Activated CD4-positive, alpha-beta T cell treated with anti-CD3 and anti-CD28 coated beads, Interleukin-2, amount 10 ng/mL, durations not matched to agents 7 days and 5 days (primary cell): ENCODE data around the gene GDNF. TPM values are rescaled to one million over a fixed set of nuclear protein-coding genes. Genes with fewer than 3 reads are reported as not detected.

Source experiments
- CTCF ChIA-PET: fragments of 350-600 bp; sonication (Branson Sonifier 250); formaldehyde crosslinking; loops from one replicate; lab custom pipeline; 2021; ENCODE audit warnings: antibody characterized with exemption; lab: Charles Lee
- POLR2A ChIA-PET: fragments of 350-600 bp; sonication (Branson Sonifier 250); formaldehyde crosslinking; loops from one replicate; lab custom pipeline; 2021; ENCODE audit warnings: antibody characterized with exemption; lab: Charles Lee
- DNase-seq: peaks from one replicate; pipeline ENCODE4 v3.0.0-alpha.2; 2020
- H3K27ac Mint-ChIP-seq: one replicate; pipeline ENCODE4 v1.8.0; 2021; ENCODE audit warnings: mild to moderate bottlenecking, moderate library complexity, mixed read lengths
- H3K27me3 Mint-ChIP-seq: one replicate; pipeline ENCODE4 v1.8.0; 2021; ENCODE audit warnings: mixed read lengths
- H3K36me3 Mint-ChIP-seq: one replicate; pipeline ENCODE4 v1.8.0; 2021; ENCODE audit warnings: low read depth, mixed read lengths
- H3K4me1 Mint-ChIP-seq: one replicate; pipeline ENCODE4 v1.8.0; 2021; ENCODE audit warnings: mixed read lengths
- H3K4me3 Mint-ChIP-seq: one replicate; pipeline ENCODE4 v1.8.0; 2021; ENCODE audit warnings: mild to moderate bottlenecking, moderate library complexity, mixed read lengths
- H3K9me3 Mint-ChIP-seq: one replicate; pipeline ENCODE4 v1.8.0; 2021; ENCODE audit warnings: mixed read lengths
- total RNA-seq, 2 experiments: library from RNA; stranded (reverse); gene quantifications; one replicate each; pipeline ENCODE4 v1.2.3, GENCODE V29; 2021

GDNF gene
- total RNA-seq, 2 experiments from 2014 or later: not detected

DNA sequence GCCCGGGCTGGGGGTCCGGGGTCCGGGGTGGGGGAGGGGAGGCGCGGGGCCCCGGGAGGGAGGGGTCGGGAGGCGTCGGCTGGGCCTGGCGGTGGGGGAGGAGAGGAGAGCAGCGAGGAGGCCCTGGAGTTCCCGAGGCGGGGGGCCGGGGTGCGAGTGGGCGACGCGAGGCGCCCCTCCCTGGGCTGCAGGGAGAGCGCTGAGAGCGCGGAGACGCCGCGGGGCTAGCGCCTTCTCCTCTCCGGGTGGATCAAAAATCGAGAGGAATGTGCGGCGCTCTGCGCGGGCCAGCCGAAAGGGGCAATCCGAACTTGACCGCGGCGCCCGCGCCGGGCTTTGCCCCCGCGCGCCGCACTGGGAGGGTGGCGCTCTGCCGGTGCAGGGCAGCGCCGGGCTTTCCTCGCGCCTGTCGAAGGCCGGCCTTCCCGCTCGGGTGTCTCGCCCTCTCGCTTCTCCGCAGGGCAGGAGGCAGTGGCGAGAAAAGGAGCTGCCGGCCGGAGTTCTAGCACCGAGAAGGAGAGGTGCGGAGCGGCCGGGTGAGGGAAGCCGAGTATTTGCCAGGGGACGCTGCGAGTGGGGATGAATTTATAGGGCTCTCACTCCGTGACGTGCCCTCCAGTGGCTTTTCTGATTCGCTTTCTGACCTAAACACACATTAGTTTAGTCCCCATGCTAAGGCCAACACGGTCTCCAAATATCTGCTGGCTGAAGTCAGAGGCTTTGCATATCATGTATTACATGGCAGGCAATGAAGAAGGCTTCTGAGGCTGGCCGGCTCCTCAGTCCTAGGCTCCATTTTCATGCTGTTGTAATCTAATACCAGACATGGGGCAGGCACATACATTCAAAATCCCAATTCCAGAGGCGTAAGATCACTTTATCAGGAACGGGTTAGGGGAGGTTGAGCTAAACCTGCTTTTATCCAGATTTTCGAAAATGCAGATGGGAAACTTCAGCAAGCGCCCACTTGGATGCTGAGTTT lies 503 bp upstream of the GDNF start:
- peaks cover 84% of the 10 kb centered on the region for H3K27me3 Mint-ChIP-seq
- DNase-seq: no peak
- no peaks in the 10 kb centered on the region for H3K9me3 Mint-ChIP-seq
- ChIA-PET CTCF (interaction anchor here (1.3 kb wide), 1 partner anchor 15 kb away, joined by 3 read pairs; no protein-coding TSS in a partner anchor), POLR2A (no interaction called here)
- H3K27ac Mint-ChIP-seq: no peak overlapping the region
- no peaks in the 10 kb centered on the region for H3K36me3 Mint-ChIP-seq
- no peak overlapping the region for H3K4me3 Mint-ChIP-seq
- peaks cover 24% of the 10 kb centered on the region for H3K4me1 Mint-ChIP-seq

DNA sequence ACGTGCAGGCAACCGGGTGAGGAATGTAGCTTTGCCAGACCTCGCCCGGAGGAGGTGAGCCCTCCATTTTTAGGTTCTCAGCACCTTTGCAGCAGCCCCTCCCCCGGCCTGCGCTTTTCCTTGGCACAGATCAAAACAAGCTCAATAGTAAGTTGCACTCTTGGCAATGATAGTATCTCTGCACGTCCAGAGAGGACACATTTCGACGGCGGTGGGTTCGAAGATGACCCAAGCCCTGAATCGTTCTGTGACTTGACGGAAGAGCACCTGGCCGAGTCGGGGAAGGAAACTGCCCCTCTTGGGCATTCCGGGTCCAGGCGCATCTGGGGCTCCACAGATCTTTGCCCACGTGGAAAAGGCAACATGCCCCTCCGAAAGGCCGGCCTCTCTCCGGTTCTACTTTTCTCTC lies 904 bp downstream of the GDNF start:
- no peak for DNase-seq
- H3K27me3 Mint-ChIP-seq: peaks cover 82% of the 10 kb centered on the region
- no peak overlapping the region for H3K4me3 Mint-ChIP-seq
- H3K36me3 Mint-ChIP-seq: no peaks in the 10 kb centered on the region
- peak overlapping the region; percentile 41 for H3K27ac Mint-ChIP-seq
- H3K4me1 Mint-ChIP-seq: peaks cover 28% of the 10 kb centered on the region
- CTCF ChIA-PET: interaction anchor here (1.1 kb wide), 1 partner anchor 9 kb away, joined by 3 read pairs; no protein-coding TSS in a partner anchor
- POLR2A ChIA-PET: no interaction called here
- H3K9me3 Mint-ChIP-seq: no peaks in the 10 kb centered on the region

DNA sequence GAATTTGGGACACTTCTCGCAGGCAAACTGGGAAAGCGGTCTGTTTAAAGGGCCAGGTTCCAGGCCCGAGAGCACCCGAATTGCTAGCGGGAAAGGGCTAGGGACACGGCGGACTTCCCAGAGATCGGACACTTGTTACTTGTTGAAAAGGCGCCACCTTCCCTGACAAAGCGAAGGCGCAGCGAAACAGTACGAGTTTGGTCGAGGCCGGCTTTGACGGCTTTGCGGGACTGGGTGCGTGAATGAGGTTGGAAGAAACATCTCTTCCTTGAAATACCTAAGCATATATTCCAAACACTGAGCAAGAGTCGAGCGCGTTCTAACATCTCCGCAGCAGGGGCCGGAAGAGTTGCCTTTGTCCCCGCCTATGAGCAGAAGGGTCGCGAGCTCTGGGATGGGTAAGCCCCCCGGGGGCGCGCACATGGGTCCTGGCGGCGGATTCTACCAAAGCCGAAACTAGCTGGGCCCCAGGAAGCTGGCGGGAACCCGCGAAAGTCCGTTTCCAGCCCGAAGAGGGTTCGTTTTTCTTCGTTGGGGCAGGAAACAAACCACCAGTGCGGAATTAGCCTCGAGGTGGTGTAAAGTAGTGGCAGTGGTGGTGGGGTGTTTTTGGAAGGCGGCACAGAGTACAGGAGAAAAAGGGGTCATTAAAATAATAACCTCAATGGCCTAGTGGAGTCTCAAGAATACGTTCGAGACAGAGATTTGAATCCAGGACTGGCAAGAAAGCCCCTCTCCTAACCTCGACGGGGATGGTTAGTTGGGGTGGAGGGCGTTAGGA lies 1.5 kb downstream of the GDNF start:
- peaks cover 82% of the 10 kb centered on the region for H3K27me3 Mint-ChIP-seq
- H3K4me3 Mint-ChIP-seq: peak overlapping the region; percentile 51
- POLR2A ChIA-PET: no interaction called here
- H3K27ac Mint-ChIP-seq: no peak overlapping the region
- H3K4me1 Mint-ChIP-seq: peaks cover 28% of the 10 kb centered on the region
- DNase-seq: no peak
- no peaks in the 10 kb centered on the region for H3K9me3 Mint-ChIP-seq
- CTCF ChIA-PET: interaction anchor here (1.1 to 2.0 kb wide), 2 partner anchors 9 to 354 kb away, joined by 3 to 11 read pairs; no protein-coding TSS in a partner anchor
- no peaks in the 10 kb centered on the region for H3K36me3 Mint-ChIP-seq

DNA sequence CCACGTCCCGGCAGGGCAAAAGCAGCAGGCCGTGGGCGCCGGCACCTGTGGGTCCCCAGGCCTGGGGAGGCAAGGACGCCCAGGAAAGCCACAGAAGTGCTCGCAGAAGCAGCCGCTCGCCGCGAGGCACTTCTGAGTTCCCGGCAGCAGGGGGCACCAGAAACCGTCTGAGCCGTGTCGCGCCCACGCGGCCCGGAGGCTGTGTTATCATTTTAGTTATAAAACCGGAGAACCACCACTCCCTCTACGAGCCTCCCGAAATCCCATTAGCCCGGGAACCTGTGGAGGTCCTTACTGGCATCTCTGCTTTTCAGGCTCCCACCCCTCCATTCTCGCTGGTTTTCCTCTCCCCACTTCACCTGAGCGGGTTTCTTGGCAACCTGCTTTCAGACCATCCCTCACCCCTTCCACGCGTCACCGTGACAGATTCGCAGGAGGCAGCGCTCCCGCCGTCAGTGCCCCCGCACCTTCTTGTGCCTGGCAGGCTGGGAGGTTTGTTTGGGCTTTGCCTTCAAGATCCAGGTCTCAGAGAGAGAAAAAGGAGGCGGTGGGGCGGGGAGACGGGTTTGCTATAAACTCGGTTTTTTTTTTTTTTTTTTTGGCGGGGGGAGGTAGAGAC lies 2.3 kb downstream of the GDNF start:
- POLR2A ChIA-PET: no interaction called here
- Mint-ChIP-seq H3K27ac (no peak overlapping the region), H3K9me3 (no peaks in the 10 kb centered on the region), H3K36me3 (no peaks in the 10 kb centered on the region), H3K4me3 (peak overlapping the region; percentile 40), H3K27me3 (peaks cover 88% of the 10 kb centered on the region), H3K4me1 (peaks cover 28% of the 10 kb centered on the region)
- peak; percentile 63 for DNase-seq
- CTCF ChIA-PET: interaction anchor here (0.9 to 2.0 kb wide), 2 partner anchors 20 to 355 kb away, joined by 3 to 11 read pairs; no protein-coding TSS in a partner anchor

DNA sequence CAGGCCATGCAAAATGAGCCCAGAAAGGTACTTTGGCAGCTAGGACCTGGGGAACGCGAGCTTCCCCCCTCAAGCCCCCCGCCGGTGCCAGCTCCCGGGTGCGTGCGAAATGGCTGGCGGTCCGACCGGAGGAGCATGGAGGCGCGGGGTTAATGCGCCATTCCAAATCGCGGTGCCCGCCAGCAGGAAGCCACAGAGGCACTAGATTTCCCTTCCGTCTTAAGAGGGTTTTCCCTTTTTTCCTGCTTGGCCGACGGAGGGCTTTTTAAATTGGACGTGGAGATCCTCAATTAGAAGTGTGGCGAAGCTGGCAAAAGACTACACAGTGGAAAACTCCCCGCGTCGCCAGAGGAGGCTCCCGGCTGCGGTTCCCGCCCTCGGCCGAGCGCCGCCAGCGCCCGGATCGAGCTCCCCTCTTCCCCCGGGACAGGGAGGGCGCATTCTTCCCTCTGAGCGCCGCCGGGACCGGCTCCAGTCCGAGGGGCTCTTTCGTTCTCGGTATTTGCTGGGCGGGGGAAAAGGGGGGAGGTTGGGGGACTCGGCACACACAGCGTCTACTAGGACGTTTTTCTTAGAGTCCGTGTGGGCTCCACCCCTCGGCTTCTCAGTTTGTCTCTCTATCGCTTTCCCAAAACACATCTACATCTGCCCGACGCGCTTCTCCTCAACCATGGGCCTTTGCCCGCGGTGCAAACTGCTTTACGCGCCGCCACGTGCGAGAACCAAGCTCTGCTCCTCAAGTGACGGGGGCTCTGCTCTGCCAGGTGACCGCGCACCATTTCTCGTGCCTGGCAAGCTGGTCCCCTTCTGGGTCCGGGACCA lies 3.0 kb downstream of the GDNF start:
- ChIA-PET POLR2A (no interaction called here), CTCF (interaction anchor here (0.9 to 2.0 kb wide), 2 partner anchors 20 to 355 kb away, joined by 3 to 11 read pairs; no protein-coding TSS in a partner anchor)
- Mint-ChIP-seq H3K27ac (no peak overlapping the region), H3K36me3 (no peaks in the 10 kb centered on the region), H3K4me3 (peak overlapping the region; percentile 40), H3K4me1 (peaks cover 28% of the 10 kb centered on the region), H3K9me3 (no peaks in the 10 kb centered on the region), H3K27me3 (peaks cover 87% of the 10 kb centered on the region)
- DNase-seq: no peak

DNA sequence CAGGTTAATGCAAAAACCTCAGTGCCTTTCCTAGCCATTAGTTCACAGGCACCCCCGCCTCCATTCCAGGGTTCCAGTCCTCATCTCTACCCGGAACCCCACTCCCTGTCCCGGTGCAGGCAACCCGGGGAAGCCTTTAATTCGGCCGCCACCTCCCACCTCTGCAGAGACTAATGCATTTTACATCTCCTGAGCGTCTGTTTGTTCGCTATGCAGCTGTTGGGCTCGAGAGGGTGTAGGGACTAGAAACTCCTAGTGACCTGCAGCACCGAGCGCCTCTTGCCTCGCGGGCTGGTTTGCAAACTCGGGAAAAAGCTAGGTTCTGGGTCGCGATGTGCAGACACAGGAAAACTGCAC lies 3.6 kb downstream of the GDNF start:
- H3K36me3 Mint-ChIP-seq: no peaks in the 10 kb centered on the region
- CTCF ChIA-PET: interaction anchor here (2.0 kb wide), 1 partner anchor 356 kb away, joined by 11 read pairs; no protein-coding TSS in a partner anchor
- peaks cover 86% of the 10 kb centered on the region for H3K27me3 Mint-ChIP-seq
- H3K27ac Mint-ChIP-seq: peak overlapping the region; percentile 36
- H3K4me1 Mint-ChIP-seq: peaks cover 28% of the 10 kb centered on the region
- no peak for DNase-seq
- POLR2A ChIA-PET: no interaction called here
- no peak overlapping the region for H3K4me3 Mint-ChIP-seq
- H3K9me3 Mint-ChIP-seq: no peaks in the 10 kb centered on the region

DNA sequence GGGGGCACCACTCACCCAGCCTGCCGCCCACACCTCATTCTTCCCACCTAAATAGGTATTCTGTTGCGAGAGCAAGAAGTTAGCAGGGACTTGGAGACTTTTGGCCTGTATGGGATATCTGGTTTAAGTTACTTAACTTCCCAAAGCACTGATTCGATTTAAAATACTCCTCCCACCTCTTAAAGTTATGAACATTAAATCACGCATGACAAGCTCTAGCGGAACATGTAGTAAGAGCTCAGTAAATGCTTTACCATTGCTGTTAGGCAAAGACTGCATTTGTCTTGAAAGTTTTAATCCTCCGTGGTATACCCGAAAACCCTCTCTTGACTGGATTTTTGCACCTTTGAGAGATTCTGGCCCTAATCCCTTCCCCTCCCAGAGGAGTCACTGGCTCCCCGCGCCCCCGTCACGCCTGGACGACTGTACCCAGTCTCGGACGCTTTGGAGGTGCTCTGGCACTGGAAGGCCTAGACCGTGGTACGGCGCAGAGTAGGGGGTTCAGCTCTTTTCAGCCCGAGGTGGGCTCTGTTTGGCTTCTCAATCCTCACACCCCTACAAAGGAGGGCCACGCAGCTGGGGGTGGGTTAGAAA lies 4.4 kb downstream of the GDNF start:
- no peaks in the 10 kb centered on the region for H3K36me3 Mint-ChIP-seq
- ChIA-PET POLR2A (no interaction called here), CTCF (no interaction called here)
- H3K4me3 Mint-ChIP-seq: no peak overlapping the region
- no peak overlapping the region for H3K27ac Mint-ChIP-seq
- peaks cover 28% of the 10 kb centered on the region for H3K4me1 Mint-ChIP-seq
- H3K9me3 Mint-ChIP-seq: no peaks in the 10 kb centered on the region
- no peak for DNase-seq
- H3K27me3 Mint-ChIP-seq: peaks cover 82% of the 10 kb centered on the region

DNA sequence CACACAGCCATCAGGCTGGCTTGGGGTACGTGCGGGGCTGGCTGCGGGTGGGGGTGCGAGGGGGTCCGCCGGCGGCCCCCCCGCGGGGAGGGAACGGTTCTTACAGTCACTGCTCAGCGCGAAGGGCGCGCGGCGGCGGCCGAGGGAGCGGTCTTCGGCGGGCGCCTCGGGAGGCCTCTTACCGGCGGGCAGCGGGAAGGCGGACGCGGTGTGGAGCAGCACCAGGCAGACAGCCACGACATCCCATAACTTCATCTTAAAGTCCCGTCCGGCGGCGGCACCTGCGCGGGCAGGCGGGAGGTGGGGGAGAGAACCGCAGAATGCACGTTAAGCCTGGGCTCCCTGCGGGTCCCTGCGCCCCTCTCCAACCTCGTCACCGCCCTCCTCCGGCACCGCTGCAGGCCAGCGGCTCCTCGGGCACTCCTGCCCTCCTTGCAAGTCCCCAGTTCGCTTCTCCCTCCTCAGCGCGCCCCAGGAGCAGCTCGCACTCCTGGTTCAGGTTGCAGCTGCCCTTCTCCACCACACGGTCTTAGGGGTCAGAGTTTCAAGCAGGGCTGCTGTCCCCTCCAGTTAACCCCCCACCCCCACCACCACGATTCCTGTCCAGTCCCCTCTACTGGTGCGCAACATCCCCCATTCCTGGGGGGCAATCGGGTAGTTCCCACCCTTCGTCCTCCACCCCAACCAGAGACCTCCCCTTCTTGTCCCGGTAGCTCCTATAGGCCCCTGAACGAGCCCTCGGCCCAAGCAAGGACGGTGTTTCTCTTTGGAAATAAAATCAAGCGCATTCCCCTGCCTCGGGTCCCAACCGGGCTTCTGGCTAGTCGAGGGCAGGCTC lies 5.1 kb downstream of the GDNF start:
- H3K4me1 Mint-ChIP-seq: peaks cover 28% of the 10 kb centered on the region
- H3K36me3 Mint-ChIP-seq: no peaks in the 10 kb centered on the region
- H3K4me3 Mint-ChIP-seq: no peak overlapping the region
- H3K27me3 Mint-ChIP-seq: peaks cover 83% of the 10 kb centered on the region
- ChIA-PET POLR2A (no interaction called here), CTCF (interaction anchor here (0.6 kb wide), 1 partner anchor 437 kb away, joined by 4 read pairs; no protein-coding TSS in a partner anchor)
- H3K27ac Mint-ChIP-seq: no peak overlapping the region
- no peaks in the 10 kb centered on the region for H3K9me3 Mint-ChIP-seq
- no peak for DNase-seq

DNA sequence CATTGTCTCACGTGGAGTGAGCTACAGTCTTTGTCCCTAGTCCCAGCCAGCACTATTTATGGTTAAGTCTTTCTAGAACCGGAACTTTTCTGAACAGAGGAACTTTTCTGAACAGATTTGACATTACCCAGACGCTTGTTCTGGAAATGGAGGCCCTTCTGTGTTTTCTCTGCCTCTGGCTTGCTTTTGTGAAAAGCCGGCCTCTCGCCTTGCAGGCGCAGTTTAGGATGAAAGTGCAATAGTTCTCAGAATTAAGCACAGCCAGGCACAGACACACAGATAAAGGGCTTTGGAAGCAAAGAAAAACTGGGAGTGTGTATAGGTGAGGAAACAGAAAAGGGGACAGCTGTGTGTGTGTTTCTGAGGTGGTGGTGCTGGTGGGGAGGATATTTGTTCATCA lies 5.9 kb downstream of the GDNF start:
- ChIA-PET POLR2A (no interaction called here), CTCF (no interaction called here)
- DNase-seq: no peak
- Mint-ChIP-seq H3K36me3 (no peaks in the 10 kb centered on the region), H3K4me1 (peaks cover 27% of the 10 kb centered on the region), H3K27me3 (peaks cover 82% of the 10 kb centered on the region), H3K9me3 (no peaks in the 10 kb centered on the region), H3K27ac (peak overlapping the region; percentile 61), H3K4me3 (no peak overlapping the region)

DNA sequence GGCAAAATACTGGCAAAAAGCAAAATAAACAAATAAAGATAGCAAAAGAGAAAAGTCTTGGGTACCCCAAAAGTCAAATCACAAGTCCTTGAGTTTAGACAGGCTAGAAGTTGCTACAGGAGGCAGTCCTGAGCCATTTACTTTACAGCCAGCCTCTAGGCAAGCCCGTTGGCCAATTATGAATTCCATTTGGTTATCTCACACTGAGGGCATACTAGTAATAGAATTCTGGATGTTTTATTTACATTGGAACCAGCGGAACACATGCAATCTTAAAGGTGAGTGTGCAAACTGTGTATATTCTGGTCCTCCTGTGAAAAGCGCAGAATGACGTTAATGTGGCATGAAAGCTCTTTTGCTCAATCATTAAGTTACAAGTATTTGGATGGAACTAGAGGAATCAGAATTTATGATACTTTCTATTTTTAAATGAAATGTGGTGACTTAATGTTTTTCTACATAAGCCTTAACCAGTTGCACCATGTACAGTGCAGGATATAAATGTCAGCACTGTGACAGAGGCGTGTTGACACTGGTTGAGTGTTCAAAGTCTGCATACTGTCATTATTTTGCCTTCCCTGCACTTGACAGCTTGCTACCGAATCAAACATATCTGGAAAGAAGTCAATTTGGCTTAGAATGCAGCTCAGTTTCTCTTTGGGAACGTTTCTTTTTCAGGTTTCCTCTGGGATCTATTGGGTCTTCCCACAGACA lies 7.9 kb downstream of the GDNF start:
- DNase-seq: no peak
- ChIA-PET CTCF (no interaction called here), POLR2A (no interaction called here)

More for the DNA sequence above, 7.9 kb downstream of the GDNF start:
- H3K36me3 Mint-ChIP-seq: no peaks in the 10 kb centered on the region
- H3K9me3 Mint-ChIP-seq: no peaks in the 10 kb centered on the region
- peaks cover 8% of the 10 kb centered on the region for H3K4me1 Mint-ChIP-seq
- no peak overlapping the region for H3K27ac Mint-ChIP-seq
- H3K4me3 Mint-ChIP-seq: no peak overlapping the region
- H3K27me3 Mint-ChIP-seq: peaks cover 73% of the 10 kb centered on the region
